Activated T-cell treated with anti-CD3 and anti-CD28 coated beads, Interleukin-2, amount 50 U/mL, for 4 hours (primary cell): ENCODE data around the gene ZEB1. TPM values are rescaled to one million over a fixed set of nuclear protein-coding genes. Genes with fewer than 3 reads are reported as not detected.

ENCODE experiments used
- ATAC-seq, 2 donors: fragments of 200-7000 bp; cut with Tn5 transposase; one replicate each; pipeline ENCODE4 v1.10.0; 2021
- DNase-seq: peaks from one replicate; pipeline ENCODE4 v3.0.0-alpha.2; 2020
- H3K27me3 Mint-ChIP-seq: one replicate; pipeline ENCODE4 v1.8.0; 2021; ENCODE audit warnings: low read depth, mixed read lengths
- H3K36me3 Mint-ChIP-seq: one replicate; pipeline ENCODE4 v1.8.0; 2022; ENCODE audit warnings: mixed read lengths; ENCODE audit not compliant: insufficient read depth
- H3K4me1 Mint-ChIP-seq: one replicate; pipeline ENCODE4 v1.8.0; 2021; ENCODE audit warnings: low read depth, mixed read lengths
- H3K4me3 Mint-ChIP-seq: one replicate; pipeline ENCODE4 v1.8.0; 2021; ENCODE audit warnings: mild to moderate bottlenecking, moderate library complexity, mixed read lengths
- H3K9me3 Mint-ChIP-seq: one replicate; pipeline ENCODE4 v1.8.0; 2021; ENCODE audit warnings: mixed read lengths
- total RNA-seq, 3 donors: library from RNA; stranded (reverse); gene quantifications; one replicate each; pipeline ENCODE4 v1.2.1, GENCODE V29; 2021

ZEB1 gene
- total RNA-seq, result 10 to 100 TPM; 31.6 to 32.9 (median 32.1) TPM

- H3K27me3 Mint-ChIP-seq, result no peaks in the 10 kb centered on the region
- peaks cover 2% of the 10 kb centered on the region for H3K36me3 Mint-ChIP-seq
- peaks cover 39% of the 10 kb centered on the region for H3K4me1 Mint-ChIP-seq
- ATAC-seq (peak; percentile 58 to 68), DNase-seq (peak; percentile 90)
- H3K4me3 Mint-ChIP-seq, result peak within 1 kb of the TSS; percentile 92
- no peaks in the 10 kb centered on the region for H3K9me3 Mint-ChIP-seq
Observed at GRCh38 chr10:31318854-31319601, at the start of gene ZEB1. Gene ZEB1 (plus strand): TSS chr10:31319216. CDS start chr10:31319235, 19 bp downstream.

GRCh38 chr10:31270954-31271353, 48.1 kb upstream of the ZEB1 start:
- H3K27me3 Mint-ChIP-seq, result no peaks in the 10 kb centered on the region
- no peak overlapping the region for H3K4me3 Mint-ChIP-seq
- H3K9me3 Mint-ChIP-seq, result peaks cover 14% of the 10 kb centered on the region
- no peak for ATAC-seq
- H3K4me1 Mint-ChIP-seq, result no peaks in the 10 kb centered on the region
- H3K36me3 Mint-ChIP-seq, result no peaks in the 10 kb centered on the region
- no peak for DNase-seq

- ATAC-seq (no peak), DNase-seq (no peak)
- no peak overlapping the region for H3K4me3 Mint-ChIP-seq
- H3K9me3 Mint-ChIP-seq, result peaks cover 14% of the 10 kb centered on the region
- no peaks in the 10 kb centered on the region for H3K27me3 Mint-ChIP-seq
- H3K36me3 Mint-ChIP-seq, result no peaks in the 10 kb centered on the region
- H3K4me1 Mint-ChIP-seq, result no peaks in the 10 kb centered on the region
Observed at GRCh38 chr10:31272841-31273240, 46.2 kb upstream of the ZEB1 start.

- no peak for ATAC-seq
- no peaks in the 10 kb centered on the region for H3K27me3 Mint-ChIP-seq
- H3K4me3 Mint-ChIP-seq, result no peak overlapping the region
- H3K9me3 Mint-ChIP-seq, result peaks cover 14% of the 10 kb centered on the region
- H3K4me1 Mint-ChIP-seq, result no peaks in the 10 kb centered on the region
- H3K36me3 Mint-ChIP-seq, result no peaks in the 10 kb centered on the region
- DNase-seq, result no peak
Observed at GRCh38 chr10:31273789-31274188, 45.2 kb upstream of the ZEB1 start.

- no peaks in the 10 kb centered on the region for H3K4me1 Mint-ChIP-seq
- DNase-seq (no peak), ATAC-seq (no peak)
- no peaks in the 10 kb centered on the region for H3K36me3 Mint-ChIP-seq
- H3K9me3 Mint-ChIP-seq, result peaks cover 14% of the 10 kb centered on the region
- no peaks in the 10 kb centered on the region for H3K27me3 Mint-ChIP-seq
- no peak overlapping the region for H3K4me3 Mint-ChIP-seq
Observed at GRCh38 chr10:31274310-31274709, 44.7 kb upstream of the ZEB1 start.

GRCh38 chr10:31278279-31278941, 40.6 kb upstream of the ZEB1 start:
- no peak for DNase-seq
- Mint-ChIP-seq H3K36me3 (no peaks in the 10 kb centered on the region), H3K4me3 (no peak overlapping the region), H3K9me3 (peaks cover 13% of the 10 kb centered on the region), H3K27me3 (no peaks in the 10 kb centered on the region), H3K4me1 (no peaks in the 10 kb centered on the region)
- ATAC-seq, result no peak

GRCh38 chr10:31280972-31281371, 38.0 kb upstream of the ZEB1 start:
- H3K36me3 Mint-ChIP-seq, result no peaks in the 10 kb centered on the region
- H3K27me3 Mint-ChIP-seq, result no peaks in the 10 kb centered on the region
- H3K4me3 Mint-ChIP-seq, result no peak overlapping the region
- H3K4me1 Mint-ChIP-seq, result no peaks in the 10 kb centered on the region
- H3K9me3 Mint-ChIP-seq, result peaks cover 13% of the 10 kb centered on the region
- ATAC-seq, result no peak
- no peak for DNase-seq

GRCh38 chr10:31288001-31288400, 31.0 kb upstream of the ZEB1 start:
- Mint-ChIP-seq H3K9me3 (no peaks in the 10 kb centered on the region), H3K4me1 (no peaks in the 10 kb centered on the region), H3K4me3 (no peak overlapping the region), H3K27me3 (no peaks in the 10 kb centered on the region), H3K36me3 (no peaks in the 10 kb centered on the region)
- ATAC-seq (no peak), DNase-seq (no peak)

GRCh38 chr10:31288962-31289361, 30.1 kb upstream of the ZEB1 start:
- Mint-ChIP-seq H3K4me1 (no peaks in the 10 kb centered on the region), H3K27me3 (no peaks in the 10 kb centered on the region), H3K4me3 (no peak overlapping the region), H3K9me3 (no peaks in the 10 kb centered on the region), H3K36me3 (no peaks in the 10 kb centered on the region)
- ATAC-seq, result no peak
- DNase-seq, result no peak

- Mint-ChIP-seq H3K4me3 (no peak overlapping the region), H3K27me3 (no peaks in the 10 kb centered on the region)
Observed at GRCh38 chr10:31290386-31290785, 28.6 kb upstream of the ZEB1 start.

GRCh38 chr10:31291123-31291522, 27.9 kb upstream of the ZEB1 start:
- DNase-seq (no peak), ATAC-seq (peak in 1 of 2 donors; percentile 18)
- Mint-ChIP-seq H3K36me3 (no peaks in the 10 kb centered on the region), H3K4me3 (no peak overlapping the region), H3K27me3 (no peaks in the 10 kb centered on the region), H3K4me1 (no peaks in the 10 kb centered on the region), H3K9me3 (no peaks in the 10 kb centered on the region)

More at GRCh38 chr10:31290386-31290785, 28.6 kb upstream of the ZEB1 start:
- DNase-seq (no peak), ATAC-seq (no peak)
- H3K36me3 Mint-ChIP-seq, result no peaks in the 10 kb centered on the region
- no peaks in the 10 kb centered on the region for H3K4me1 Mint-ChIP-seq
- H3K9me3 Mint-ChIP-seq, result no peaks in the 10 kb centered on the region

GRCh38 chr10:31294558-31294957, 24.5 kb upstream of the ZEB1 start:
- Mint-ChIP-seq H3K36me3 (no peaks in the 10 kb centered on the region), H3K27me3 (no peaks in the 10 kb centered on the region), H3K4me3 (no peak overlapping the region), H3K4me1 (peaks cover 3% of the 10 kb centered on the region), H3K9me3 (no peaks in the 10 kb centered on the region)
- DNase-seq (no peak), ATAC-seq (no peak)

- Mint-ChIP-seq H3K9me3 (no peaks in the 10 kb centered on the region), H3K4me3 (no peak overlapping the region), H3K27me3 (no peaks in the 10 kb centered on the region), H3K4me1 (peaks cover 3% of the 10 kb centered on the region), H3K36me3 (no peaks in the 10 kb centered on the region)
- no peak for ATAC-seq
- no peak for DNase-seq
Observed at GRCh38 chr10:31296754-31297153, 22.3 kb upstream of the ZEB1 start.

GRCh38 chr10:31299119-31299518, 19.9 kb upstream of the ZEB1 start:
- ATAC-seq (no peak), DNase-seq (no peak)
- H3K9me3 Mint-ChIP-seq, result no peaks in the 10 kb centered on the region
- peaks cover 3% of the 10 kb centered on the region for H3K4me1 Mint-ChIP-seq
- no peaks in the 10 kb centered on the region for H3K36me3 Mint-ChIP-seq
- H3K27me3 Mint-ChIP-seq, result peaks cover 1% of the 10 kb centered on the region
- H3K4me3 Mint-ChIP-seq, result no peak overlapping the region

- Mint-ChIP-seq H3K4me3 (no peak overlapping the region), H3K4me1 (peaks cover 3% of the 10 kb centered on the region), H3K9me3 (no peaks in the 10 kb centered on the region), H3K27me3 (peaks cover 6% of the 10 kb centered on the region), H3K36me3 (no peaks in the 10 kb centered on the region)
- DNase-seq (no peak), ATAC-seq (no peak)
Observed at GRCh38 chr10:31303212-31303611, 15.8 kb upstream of the ZEB1 start.
